SIG-M5 treated with dmso at 0.1 percent for 504 hours (cell line): ENCODE data around the gene FOXD4L1.
"Not testable (repeated sequence)": the region's sequence is repeated elsewhere in the genome, so short reads cannot be mapped to it uniquely, and the experiment has no call there.

Experiments used
- DNase-seq: peaks from one replicate; lab custom pipeline; 2025; ENCODE audit not compliant: unreplicated experiment; lab: John Stamatoyannopoulos, UW

The FOXD4L1 gene

DNA sequence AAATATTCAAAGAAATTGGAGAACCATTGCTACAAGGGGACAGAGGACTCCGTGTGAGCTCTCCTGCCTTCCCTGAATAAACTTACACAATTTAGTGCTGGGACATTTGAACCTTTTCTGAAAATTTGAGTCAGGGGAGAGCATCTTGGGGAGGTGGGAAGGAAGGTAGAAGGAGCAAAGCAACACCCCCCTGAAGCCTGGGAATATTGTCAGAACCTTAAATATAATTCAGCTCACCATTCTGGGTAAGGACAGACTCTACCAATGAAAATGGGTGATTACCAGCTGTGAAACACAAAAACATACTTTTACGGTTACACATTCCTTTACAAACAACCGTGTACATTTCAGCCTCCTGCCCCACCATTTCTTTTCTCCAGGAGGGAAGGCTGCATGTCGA, at the start of gene FOXD4L1:
TSS of gene FOXD4L1 (plus strand) at position 301 of the 400 bp plus-strand sequence. CDS start 592 bp downstream, outside the sequence.
- DNase-seq = not testable (repeated sequence)

DNA sequence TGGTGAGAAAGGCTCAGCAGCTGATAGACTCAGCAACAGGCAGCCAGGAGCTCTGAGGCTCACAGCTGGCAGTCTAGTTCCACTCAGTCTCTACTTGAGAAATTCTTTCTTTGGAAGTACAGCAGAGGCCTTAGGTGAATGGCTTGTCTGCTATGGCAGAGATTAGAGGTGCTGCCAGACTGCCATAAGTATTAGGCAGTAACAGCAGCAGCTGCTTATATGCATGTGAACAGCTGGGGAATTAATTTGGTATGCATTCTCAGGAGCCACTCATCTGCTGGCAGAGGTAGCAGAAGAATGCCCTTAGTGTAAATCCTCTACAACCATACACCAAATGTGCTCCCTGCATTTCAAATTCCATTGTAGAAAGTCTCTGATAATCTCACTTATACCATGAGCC, 32.7 kb upstream of the FOXD4L1 start:
- DNase-seq = not testable (repeated sequence)

DNA sequence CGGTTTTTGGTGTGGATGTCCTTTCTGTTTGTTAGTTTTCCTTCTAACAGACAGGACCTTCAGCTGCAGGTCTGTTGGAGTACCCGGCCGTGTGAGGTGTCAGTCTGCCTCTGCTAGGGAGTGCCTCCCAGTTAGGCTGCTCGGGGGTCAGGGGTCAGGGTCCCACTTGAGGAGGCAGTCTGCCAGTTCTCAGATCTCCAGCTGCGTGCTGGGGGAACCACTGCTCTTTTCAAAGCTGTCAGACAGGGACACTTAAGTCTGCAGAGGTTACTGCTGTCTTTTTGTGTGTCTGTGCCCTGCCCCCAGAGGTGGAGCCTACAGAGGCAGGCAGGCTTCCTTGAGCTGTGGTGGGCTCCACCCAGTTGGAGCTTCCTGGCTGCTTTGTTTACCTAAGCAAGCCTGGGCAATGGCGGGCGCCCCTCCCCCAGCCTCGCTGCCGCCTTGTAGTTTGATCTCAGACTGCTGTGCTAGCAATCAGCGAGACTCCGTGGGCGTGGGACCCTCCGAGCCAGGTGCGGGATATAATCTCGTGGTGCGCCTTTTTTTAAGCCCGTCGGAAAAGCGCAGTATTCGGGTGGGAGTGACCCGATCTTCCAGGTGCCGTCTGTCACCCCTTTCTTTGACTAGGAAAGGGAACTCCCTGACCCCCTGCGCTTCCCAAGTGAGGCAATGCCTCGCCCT, 21.6 kb upstream of the FOXD4L1 start:
- DNase-seq = not testable (repeated sequence)

GRCh38 chr2:113496527-113496926, 1.9 kb upstream of the FOXD4L1 start:
- DNase-seq = not testable (repeated sequence)

DNA sequence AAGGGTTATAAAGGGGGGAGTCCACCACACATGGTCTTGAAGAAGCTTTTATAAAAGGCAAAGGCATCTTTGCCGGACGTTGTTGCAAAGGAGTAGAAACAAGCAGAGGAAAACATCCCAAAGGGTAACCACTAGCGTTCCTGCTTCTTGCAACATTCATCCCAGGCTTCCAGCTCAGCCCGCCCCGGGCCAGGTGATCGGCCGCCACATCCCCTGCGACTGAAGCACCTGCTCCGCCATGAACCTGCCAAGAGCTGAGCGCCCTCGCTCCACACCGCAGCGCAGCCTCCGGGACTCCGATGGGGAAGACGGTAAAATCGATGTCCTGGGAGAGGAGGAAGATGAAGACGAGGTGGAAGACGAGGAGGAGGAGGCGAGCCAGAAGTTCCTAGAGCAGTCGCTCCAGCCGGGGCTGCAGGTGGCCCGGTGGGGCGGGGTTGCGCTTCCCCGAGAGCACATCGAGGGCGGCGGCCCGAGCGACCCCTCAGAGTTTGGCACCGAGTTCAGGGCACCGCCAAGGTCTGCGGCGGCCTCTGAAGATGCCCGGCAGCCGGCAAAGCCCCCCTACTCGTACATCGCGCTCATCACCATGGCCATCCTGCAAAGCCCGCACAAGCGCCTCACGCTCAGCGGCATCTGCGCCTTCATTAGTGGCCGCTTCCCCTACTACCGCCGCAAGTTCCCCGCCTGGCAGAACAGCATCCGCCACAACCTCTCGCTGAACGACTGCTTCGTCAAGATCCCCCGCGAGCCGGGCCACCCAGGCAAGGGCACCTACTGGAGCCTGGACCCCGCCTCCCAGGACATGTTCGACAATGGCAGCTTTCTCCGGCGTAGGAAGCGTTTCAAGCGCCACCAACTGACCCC, 787 bp downstream of the FOXD4L1 start:
- not testable (repeated sequence) for DNase-seq

DNA sequence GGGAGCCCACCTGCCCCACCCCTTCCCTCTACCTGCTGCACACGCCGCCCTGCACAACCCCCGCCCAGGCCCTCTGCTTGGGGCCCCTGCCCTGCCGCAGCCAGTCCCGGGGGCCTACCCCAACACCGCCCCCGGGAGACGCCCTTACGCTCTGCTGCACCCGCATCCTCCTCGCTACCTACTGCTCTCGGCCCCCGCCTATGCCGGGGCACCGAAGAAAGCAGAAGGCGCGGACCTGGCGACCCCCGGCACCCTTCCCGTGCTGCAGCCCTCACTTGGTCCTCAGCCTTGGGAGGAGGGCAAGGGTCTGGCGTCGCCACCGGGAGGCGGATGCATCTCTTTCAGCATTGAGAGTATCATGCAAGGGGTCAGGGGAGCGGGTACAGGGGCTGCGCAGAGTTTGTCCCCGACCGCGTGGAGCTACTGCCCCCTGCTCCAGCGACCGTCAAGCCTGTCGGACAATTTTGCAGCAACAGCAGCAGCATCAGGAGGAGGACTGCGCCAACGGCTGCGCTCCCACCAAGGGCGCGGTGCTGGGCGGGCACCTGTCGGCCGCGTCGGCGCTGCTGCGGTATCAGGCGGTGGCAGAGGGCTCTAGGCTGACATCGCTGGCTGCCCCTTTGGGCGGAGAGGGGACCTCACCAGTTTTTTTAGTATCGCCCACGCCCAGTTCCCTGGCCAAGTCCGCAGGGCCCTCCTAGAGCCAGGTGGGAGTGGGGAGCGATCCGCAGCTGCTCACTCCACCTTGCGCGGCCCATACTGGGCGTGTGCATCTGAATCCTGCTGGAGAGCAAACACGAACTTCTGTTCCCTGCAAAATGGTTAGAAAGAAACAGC, 1.6 kb downstream of the FOXD4L1 start:
- DNase-seq = not testable (repeated sequence)

GRCh38 chr2:113500723-113501038, 2.2 kb downstream of the FOXD4L1 start:
- DNase-seq = not testable (repeated sequence)

- DNase-seq = not testable (repeated sequence)
These were observed 4.0 kb downstream of the FOXD4L1 start for GRCh38 chr2:113502216-113503093.

DNA sequence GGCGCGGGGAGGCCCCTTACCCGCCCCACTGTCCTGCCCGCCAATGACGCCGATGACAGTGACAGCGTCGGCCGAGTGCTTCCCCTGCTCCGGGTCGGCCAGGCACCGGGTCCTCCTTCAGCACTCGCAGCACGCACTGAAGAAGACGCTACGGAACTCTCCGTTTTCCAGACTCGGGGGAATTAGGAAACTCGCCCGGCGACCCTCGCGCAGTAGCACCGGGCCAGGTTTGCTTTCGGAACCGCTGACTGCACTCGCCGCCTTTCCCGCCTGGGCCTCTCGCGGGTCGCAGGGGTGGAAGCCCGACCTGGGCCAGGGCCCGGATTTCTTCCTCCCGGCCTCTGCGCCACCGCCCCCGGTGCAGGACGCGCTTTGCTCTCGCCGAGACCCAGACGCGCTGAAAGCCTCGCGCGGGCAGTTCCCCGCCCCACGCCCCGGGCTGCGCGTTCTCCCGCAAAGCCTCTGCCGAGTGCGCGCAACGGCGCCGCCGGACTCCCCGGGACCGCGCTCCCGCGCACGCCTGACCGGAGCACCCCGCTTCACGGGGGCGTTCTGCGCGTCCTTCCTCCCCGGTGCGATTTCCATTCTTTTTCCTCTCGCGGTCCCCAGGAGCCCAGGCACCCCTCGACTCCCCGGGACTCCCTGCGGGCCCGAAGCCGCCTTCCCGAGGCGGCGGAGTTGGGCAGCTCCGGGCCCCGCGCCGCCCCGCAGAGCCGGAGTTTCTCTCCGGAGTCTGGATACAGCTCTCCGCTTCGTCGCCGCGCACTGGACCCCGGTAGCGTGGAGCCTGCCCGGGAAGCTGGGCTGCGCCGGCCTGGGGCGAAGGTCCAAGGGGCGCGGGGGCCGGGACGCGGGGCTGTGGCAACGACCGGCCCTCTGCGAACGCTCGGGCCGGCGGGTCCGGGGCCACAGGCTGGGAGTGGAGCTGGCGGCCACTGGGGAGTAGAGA, 4.9 kb downstream of the FOXD4L1 start:
- DNase-seq = not testable (repeated sequence)

- not testable (repeated sequence) for DNase-seq
These were observed 5.6 kb downstream of the FOXD4L1 start for GRCh38 chr2:113504081-113504480.

- not testable (repeated sequence) for DNase-seq
These were observed 9.1 kb downstream of the FOXD4L1 start for GRCh38 chr2:113507394-113508140.

DNA sequence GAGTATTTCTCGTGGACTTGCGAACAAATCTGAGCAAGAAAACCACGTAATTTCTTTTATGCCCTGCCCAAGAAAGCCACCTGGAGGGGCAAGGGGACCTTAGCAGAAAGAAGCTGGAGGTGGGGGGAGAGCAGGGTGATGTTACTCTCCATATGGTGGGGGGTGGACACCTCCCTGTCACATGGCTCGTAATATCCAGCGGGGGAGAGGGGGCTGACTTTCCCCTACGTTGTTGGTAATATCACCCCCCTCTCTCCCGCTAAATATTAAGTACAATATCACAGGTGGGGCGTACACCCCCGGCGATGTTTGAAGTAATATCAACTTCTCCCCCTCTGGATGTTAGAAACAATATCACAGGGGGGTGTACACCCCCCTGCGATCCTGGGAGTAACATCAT, 9.7 kb downstream of the FOXD4L1 start:
- DNase-seq = not testable (repeated sequence)

DNA sequence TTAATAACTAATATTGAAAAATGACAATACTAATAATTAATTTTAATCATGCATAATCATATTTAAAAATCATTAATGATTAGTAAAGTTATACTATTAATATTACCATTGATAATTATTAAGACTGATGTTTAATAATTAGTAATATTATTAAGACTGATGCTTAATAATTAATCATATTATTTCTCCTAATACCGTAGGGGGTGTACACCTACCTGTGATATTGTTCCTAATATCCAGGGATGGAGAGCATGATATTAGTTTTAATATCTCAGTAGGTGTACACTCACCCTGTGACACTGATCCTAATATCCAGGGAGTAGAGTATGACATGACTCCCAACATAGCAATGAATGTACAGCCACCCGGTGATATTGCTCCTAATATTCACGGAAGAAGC, 12.4 kb downstream of the FOXD4L1 start:
- not testable (repeated sequence) for DNase-seq

GRCh38 chr2:113511859-113512258, 13.4 kb downstream of the FOXD4L1 start:
- DNase-seq = not testable (repeated sequence)

DNA sequence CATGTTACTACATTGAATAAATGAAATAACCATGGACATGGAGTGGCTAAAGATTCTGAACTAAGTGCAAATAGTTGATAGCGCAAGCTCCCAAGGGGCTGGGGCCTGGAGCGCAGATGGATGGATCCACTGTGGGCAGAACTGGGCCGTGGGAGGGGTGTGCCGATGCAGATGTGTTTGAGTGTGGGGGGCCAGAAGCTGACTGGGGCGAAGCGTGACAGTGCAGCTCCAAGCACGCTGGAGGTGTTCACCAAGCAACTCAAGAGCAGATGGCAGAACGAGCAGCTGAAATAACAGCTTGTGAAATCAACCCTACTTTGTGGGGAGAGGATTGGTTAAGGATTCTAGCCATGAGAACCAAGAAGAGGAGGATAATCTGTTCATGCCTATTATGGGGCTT, 17.0 kb downstream of the FOXD4L1 start:
- DNase-seq = not testable (repeated sequence)

- DNase-seq = not testable (repeated sequence)
These were observed 17.5 kb downstream of the FOXD4L1 start for GRCh38 chr2:113515995-113516394.

GRCh38 chr2:113517025-113517424, 18.6 kb downstream of the FOXD4L1 start:
- not testable (repeated sequence) for DNase-seq

GRCh38 chr2:113520837-113521236, 22.4 kb downstream of the FOXD4L1 start:
- not testable (repeated sequence) for DNase-seq
